HG03095 (cell line): Measurements from ENCODE around the gene CASP8AP2.
"Not testable (repeated sequence)": the region's sequence is repeated elsewhere in the genome, so short reads cannot be mapped to it uniquely, and the experiment has no call there.

ENCODE experiments used
- ATAC-seq: cut with Tn5 transposase; IDR thresholded peaks from one replicate; pipeline ENCODE4 v1.9.1; 2021; ENCODE audit warnings: moderate library complexity; ENCODE audit not compliant: unreplicated experiment

The CASP8AP2 gene

GRCh38 chr6:89829472-89830169 lies at the start of gene CASP8AP2:
CASP8AP2 (plus strand) TSS chr6:89829880.
- ATAC-seq, result peak; percentile 96

GRCh38 chr6:89781070-89782034 lies 48.3 kb upstream of the CASP8AP2 start:
- ATAC-seq, result no peak

- ATAC-seq, result no peak
These were observed 47.5 kb upstream of the CASP8AP2 start for GRCh38 chr6:89782222-89782621.

GRCh38 chr6:89783293-89783692 lies 46.4 kb upstream of the CASP8AP2 start:
- not testable (repeated sequence) for ATAC-seq

GRCh38 chr6:89784838-89785237 lies 44.8 kb upstream of the CASP8AP2 start:
- no peak for ATAC-seq

- no peak for ATAC-seq
These were observed 42.7 kb upstream of the CASP8AP2 start for GRCh38 chr6:89786970-89787369.

- no peak for ATAC-seq
These were observed 41.9 kb upstream of the CASP8AP2 start for GRCh38 chr6:89787660-89788328.

GRCh38 chr6:89789980-89790379 lies 39.7 kb upstream of the CASP8AP2 start:
- no peak for ATAC-seq

- ATAC-seq, result no peak
These were observed 39.3 kb upstream of the CASP8AP2 start for GRCh38 chr6:89790403-89790802.

- peak; percentile 86 for ATAC-seq
These were observed 36.8 kb upstream of the CASP8AP2 start for GRCh38 chr6:89792881-89793280.

- no peak for ATAC-seq
These were observed 36.1 kb upstream of the CASP8AP2 start for GRCh38 chr6:89793586-89793985.

- ATAC-seq, result no peak
These were observed 35.4 kb upstream of the CASP8AP2 start for GRCh38 chr6:89794324-89794723.

- no peak for ATAC-seq
These were observed 32.4 kb upstream of the CASP8AP2 start for GRCh38 chr6:89797317-89797716.

GRCh38 chr6:89799096-89799495 lies 30.6 kb upstream of the CASP8AP2 start:
- no peak for ATAC-seq

- no peak for ATAC-seq
These were observed 29.9 kb upstream of the CASP8AP2 start for GRCh38 chr6:89799756-89800155.

- ATAC-seq, result no peak
These were observed 26.4 kb upstream of the CASP8AP2 start for GRCh38 chr6:89803271-89803670.

GRCh38 chr6:89805814-89806371 lies 23.8 kb upstream of the CASP8AP2 start:
- ATAC-seq, result no peak

- no peak for ATAC-seq
These were observed 22.1 kb upstream of the CASP8AP2 start for GRCh38 chr6:89807581-89807980.

- ATAC-seq, result not testable (repeated sequence)
These were observed 16.3 kb upstream of the CASP8AP2 start for GRCh38 chr6:89813422-89813821.

- no peak for ATAC-seq
These were observed 12.2 kb upstream of the CASP8AP2 start for GRCh38 chr6:89817481-89817880.

- ATAC-seq, result peak; percentile 28
These were observed 10.7 kb upstream of the CASP8AP2 start for GRCh38 chr6:89818977-89819335.
